Common myeloid progenitor, CD34-positive (primary cell): ENCODE measurements around the gene ABCA13.

Source experiments
- CTCF ChIA-PET: fragments of 350-600 bp; sonication (Branson Sonifier 250); formaldehyde crosslinking; loops from one replicate; lab custom pipeline; 2021; ENCODE audit warnings: antibody characterized with exemption; lab: Charles Lee
- POLR2A ChIA-PET: fragments of 350-600 bp; sonication (Branson Sonifier 250); formaldehyde crosslinking; loops from one replicate; lab custom pipeline; 2021; ENCODE audit warnings: antibody characterized with exemption; lab: Charles Lee
- DNase-seq, 3 donors: peaks; one replicate each; pipeline versions ENCODE4 v3.0.0 to v3.0.0-alpha.2; 2013
- H3K27ac ChIP-seq, 2 experiments: 1 replicate in 1 of 2; 2 replicates in 1 of 2; pipeline ENCODE4 v1.7.0; 2013; ENCODE audit warnings: inconsistent platforms in 2 of 2, low read length in 2 of 2, mild to moderate bottlenecking in 2 of 2, low read depth in 1 of 2, moderate library complexity in 1 of 2; ENCODE audit not compliant: severe bottlenecking in 2 of 2, insufficient read depth in 1 of 2, poor library complexity in 1 of 2
- H3K27me3 ChIP-seq, 5 experiments: replicated peaks in 2 of 5; 1 replicate in 3 of 5; 2 replicates in 2 of 5; pipeline versions ENCODE4 v1.6.1 to v1.7.0; 2013; ENCODE audit warnings: low read length in 4 of 5, mild to moderate bottlenecking in 2 of 5, moderate library complexity in 2 of 5, inconsistent platforms in 1 of 5; ENCODE audit not compliant: insufficient read depth in 5 of 5, control insufficient read depth in 4 of 5
- H3K36me3 ChIP-seq, 4 experiments: 1 replicate in 2 of 4; 2 replicates in 2 of 4; pipeline versions ENCODE4 v1.6.1 to v1.7.0; 2013; ENCODE audit warnings: low read length in 3 of 4, control low read depth in 1 of 4, mild to moderate bottlenecking in 1 of 4; ENCODE audit not compliant: control insufficient read depth in 4 of 4, insufficient read depth in 4 of 4
- H3K4me1 ChIP-seq, 4 experiments: 1 replicate in 3 of 4; 2 replicates in 1 of 4; pipeline versions ENCODE4 v1.6.1 to v1.7.1; 2013; ENCODE audit warnings: low read length in 3 of 4, mild to moderate bottlenecking in 3 of 4, control low read depth in 1 of 4, inconsistent platforms in 1 of 4, moderate library complexity in 1 of 4; ENCODE audit not compliant: control insufficient read depth in 4 of 4, insufficient read depth in 4 of 4; ENCODE audit errors: control extremely low read depth in 1 of 4
- H3K4me3 ChIP-seq, 7 experiments: 1 replicate in 4 of 7; 2 replicates in 3 of 7; pipeline versions ENCODE4 v1.5.1 to v1.7.0; 2013; ENCODE audit warnings: mild to moderate bottlenecking in 7 of 7, low read length in 6 of 7, moderate library complexity in 6 of 7, inconsistent platforms in 2 of 7, low read depth in 2 of 7, control low read depth in 1 of 7; ENCODE audit not compliant: insufficient read depth in 4 of 7, control insufficient read depth in 1 of 7; ENCODE audit errors: extremely low read depth in 1 of 7
- H3K9me3 ChIP-seq, 5 experiments: 1 replicate in 4 of 5; 2 replicates in 1 of 5; pipeline versions ENCODE4 v1.6.1 to v1.7.1; 2013; ENCODE audit warnings: low read length in 4 of 5, mild to moderate bottlenecking in 2 of 5, inconsistent platforms in 1 of 5, low read depth in 1 of 5, moderate library complexity in 1 of 5; ENCODE audit not compliant: control insufficient read depth in 4 of 5, insufficient read depth in 2 of 5; ENCODE audit errors: control extremely low read depth in 1 of 5
- WGBS: methylation state at CpG from one replicate; pipeline ENCODE4 v1.1.5; 2013; ENCODE audit not compliant: insufficient coverage; 5-methylcytosine and 5-hydroxymethylcytosine counted together

Gene ABCA13

GRCh38 chr7:48279420-48279819 lies 108.2 kb downstream of the ABCA13 start:
- no peak overlapping the region for H3K27ac ChIP-seq
- no peak for DNase-seq
- ChIA-PET POLR2A (interaction anchor here (0.6 kb wide), 1 partner anchor 160 kb away, joined by 3 read pairs; no protein-coding TSS in a partner anchor), CTCF (interaction anchor here (0.6 to 1.2 kb wide), 2 partner anchors 34 to 1921 kb away, joined by 3 to 4 read pairs; no protein-coding TSS in a partner anchor)
- no CpG with 5 or more reads among the region's 1 CpG for WGBS
- H3K4me3 ChIP-seq = no peak overlapping the region
- no peaks in the 10 kb centered on the region for H3K9me3 ChIP-seq
- H3K4me1 ChIP-seq = peaks cover 7 to 37% (median 18%) of the 10 kb centered on the region in 4 experiments
- H3K27me3 ChIP-seq = no peaks in the 10 kb centered on the region
- H3K36me3 ChIP-seq = no peaks in the 10 kb centered on the region

- Histone ChIP-seq H3K4me3 (no peak overlapping the region), H3K27ac (no peak overlapping the region), H3K9me3 (no peaks in the 10 kb centered on the region), H3K27me3 (no peaks in the 10 kb centered on the region), H3K4me1 (peaks cover 7 to 37% (median 18%) of the 10 kb centered on the region in 4 experiments), H3K36me3 (no peaks in the 10 kb centered on the region)
- WGBS = 0% methylated on average over 2 of the region's 2 CpGs
- ChIA-PET CTCF (interaction anchor here (0.6 to 1.4 kb wide), 5 partner anchors 33 to 287 kb away, joined by 3 read pairs; no protein-coding TSS in a partner anchor), POLR2A (no interaction called here)
- peak; percentile 36 to 94 (median 89) for DNase-seq
Observed at GRCh38 chr7:48280100-48280499, 108.8 kb downstream of the ABCA13 start.

GRCh38 chr7:48285373-48285772 lies 114.1 kb downstream of the ABCA13 start:
- ChIA-PET POLR2A (no interaction called here), CTCF (no interaction called here)
- WGBS = 57% methylated on average over 5 of the region's 6 CpGs
- H3K4me1 ChIP-seq = peaks cover 2 to 62% (median 41%) of the 10 kb centered on the region in 4 experiments
- no peak for DNase-seq
- no peaks in the 10 kb centered on the region for H3K36me3 ChIP-seq
- no peaks in the 10 kb centered on the region for H3K27me3 ChIP-seq
- H3K4me3 ChIP-seq = no peak overlapping the region
- no peak overlapping the region for H3K27ac ChIP-seq
- H3K9me3 ChIP-seq = no peaks in the 10 kb centered on the region

GRCh38 chr7:48286836-48287235 lies 115.6 kb downstream of the ABCA13 start:
- 14% methylated on average over 4 of the region's 5 CpGs for WGBS

GRCh38 chr7:48289656-48290055 lies 118.4 kb downstream of the ABCA13 start:
- DNase-seq = peak; percentile 54 to 94 (median 86)
- CTCF ChIA-PET = interaction anchor here (0.8 to 1.6 kb wide), 4 partner anchors 9 to 47 kb away, joined by 3 to 6 read pairs (median 4); no protein-coding TSS in a partner anchor
- Histone ChIP-seq H3K27ac (peak overlapping the region in 1 of 2 experiments; percentile 55), H3K9me3 (no peaks in the 10 kb centered on the region), H3K4me1 (peaks cover 11 to 79% (median 47%) of the 10 kb centered on the region in 4 experiments), H3K36me3 (no peaks in the 10 kb centered on the region), H3K27me3 (no peaks in the 10 kb centered on the region), H3K4me3 (peak overlapping the region in 2 of 7 experiments; percentile 25 to 40)
- POLR2A ChIA-PET = no interaction called here
- WGBS = no CpG with 5 or more reads among the region's 1 CpG

More at GRCh38 chr7:48286836-48287235, 115.6 kb downstream of the ABCA13 start:
- POLR2A ChIA-PET = no interaction called here
- no peaks in the 10 kb centered on the region for H3K36me3 ChIP-seq
- CTCF ChIA-PET = no interaction called here
- peak; percentile 27 to 90 (median 85) for DNase-seq
- H3K4me1 ChIP-seq = peaks cover 0 to 65% (median 45%) of the 10 kb centered on the region in 4 experiments
- H3K4me3 ChIP-seq = peak overlapping the region in 2 of 7 experiments; percentile 21 to 33
- no peak overlapping the region for H3K27ac ChIP-seq
- no peaks in the 10 kb centered on the region for H3K27me3 ChIP-seq
- H3K9me3 ChIP-seq = no peaks in the 10 kb centered on the region

- Histone ChIP-seq H3K4me1 (peaks cover 11 to 57% (median 36%) of the 10 kb centered on the region in 4 experiments), H3K4me3 (peak overlapping the region in 1 of 7 experiments; percentile 16), H3K9me3 (no peaks in the 10 kb centered on the region), H3K27me3 (no peaks in the 10 kb centered on the region), H3K36me3 (peaks cover 0 to 3% (median 0%) of the 10 kb centered on the region in 4 experiments), H3K27ac (no peak overlapping the region)
- CTCF ChIA-PET = no interaction called here
- peak in 2 of 3 donors; percentile 70 to 72 for DNase-seq
- no CpG with 5 or more reads among the region's 4 CpGs for WGBS
- POLR2A ChIA-PET = no interaction called here
Observed at GRCh38 chr7:48292949-48293348, 121.7 kb downstream of the ABCA13 start.

GRCh38 chr7:48295296-48295971 lies 124.2 kb downstream of the ABCA13 start:
- POLR2A ChIA-PET = no interaction called here
- Histone ChIP-seq H3K9me3 (no peaks in the 10 kb centered on the region), H3K4me1 (peaks cover 7 to 41% (median 19%) of the 10 kb centered on the region in 4 experiments), H3K4me3 (no peak overlapping the region), H3K27me3 (no peaks in the 10 kb centered on the region), H3K36me3 (peaks cover 0 to 3% (median 0%) of the 10 kb centered on the region in 4 experiments), H3K27ac (no peak overlapping the region)
- CTCF ChIA-PET = no interaction called here
- 94% methylated on average over 5 of the region's 7 CpGs for WGBS
- no peak for DNase-seq
